Breast epithelium (tissue), 4 donors: ENCODE measurements around the gene AKAP8. TPM values are rescaled to one million over a fixed set of nuclear protein-coding genes. Genes with fewer than 3 reads are reported as not detected.

ENCODE experiments used
- DNase-seq, 2 donors: peaks; one replicate each; pipeline ENCODE4 v3.0.0-alpha.2; 2019; ENCODE audit warnings: low spot score in 2 of 2
- H3K27ac ChIP-seq, 2 donors: fragments of 200-600 bp; sonication (generic) in 1 of 2; one replicate each; pipeline ENCODE4 v1.5.1; 2016 to 2019; ENCODE audit warnings: mild to moderate bottlenecking in 1 of 2
- H3K27me3 ChIP-seq, 2 donors: fragments of 200-600 bp; sonication (generic) in 1 of 2; one replicate each; pipeline versions ENCODE4 v1.5.1 to v1.6.0; 2017 to 2019; ENCODE audit warnings: control low read depth in 1 of 2, mild to moderate bottlenecking in 1 of 2
- H3K36me3 ChIP-seq: fragments of 200-600 bp; one replicate; pipeline ENCODE4 v1.5.1; 2019
- H3K4me1 ChIP-seq, 2 donors: fragments of 200-600 bp; sonication (generic); one replicate each; pipeline ENCODE4 v1.5.1; 2016 to 2019; ENCODE audit warnings: control low read depth in 1 of 2
- H3K4me3 ChIP-seq, 3 donors: fragments of 200-600 bp; sonication (generic); 1 replicate in 2 of 3; 2 replicates in 1 of 3; pipeline ENCODE4 v1.5.1; 2016 to 2019; ENCODE audit warnings: mild to moderate bottlenecking in 3 of 3, moderate library complexity in 2 of 3
- H3K9me3 ChIP-seq, 2 donors: fragments of 200-600 bp; sonication (generic) in 1 of 2; one replicate each; pipeline ENCODE4 v1.5.1; 2016 to 2019; ENCODE audit warnings: control low read depth in 1 of 2
- CTCF ChIP-seq, 3 donors: fragments of 450-650 bp; IDR thresholded peaks; one replicate each; pipeline ENCODE4 v1.5.1; 2016 to 2017; ENCODE audit warnings: antibody characterized with exemption in 3 of 3, mild to moderate bottlenecking in 3 of 3, moderate library complexity in 3 of 3
- POLR2A ChIP-seq: fragments of 450-650 bp; IDR thresholded peaks from one replicate; pipeline ENCODE4 v1.6.1; 2016; ENCODE audit warnings: antibody characterized with exemption, mild to moderate bottlenecking, moderate library complexity
- POLR2AphosphoS5 ChIP-seq, 3 donors: sonication (generic); formaldehyde crosslinking; IDR thresholded peaks; one replicate each; pipeline ENCODE4 v1.6.1; 2017; ENCODE audit warnings: antibody characterized with exemption in 3 of 3
- intact Hi-C: fragments of 100-400 bp; cut with DNase I; formaldehyde crosslinking; loops from one replicate; pipeline ENCODE4 v1.15.1; 2023; ENCODE audit warnings: low total_unique reads
- total RNA-seq, 3 donors: library from RNA; depleted of rRNA; stranded (reverse); fragments of >200 nt; gene quantifications; one replicate each; pipeline ENCODE4 v1.1.0, GENCODE V29; 2016

Gene AKAP8
- total RNA-seq, 3 donors from 2014 or later, result 23.2 to 40.7 (median 33.4) TPM

GRCh38 chr19:15324791-15325519 lies 54.6 kb downstream of the AKAP8 start:
- H3K36me3 ChIP-seq, result no peaks in the 10 kb centered on the region
- H3K4me3 ChIP-seq, result peak overlapping the region in 1 of 3 donors; percentile 9
- peaks cover 20 to 47% of the 10 kb centered on the region in 2 donors for H3K4me1 ChIP-seq
- intact Hi-C loops, result loop anchor here (5.0 to 10.0 kb wide), 2 partner anchors 50 to 1148 kb away; partner anchors contain the start of gene AKAP8
- DNase-seq, result no peak
- H3K27ac ChIP-seq, result peak overlapping the region; percentile 85 to 88
- no peak for TF ChIP-seq POLR2A
- no peaks in the 10 kb centered on the region for H3K27me3 ChIP-seq
- no peaks in the 10 kb centered on the region for H3K9me3 ChIP-seq

- H3K4me1 ChIP-seq, result peaks cover 20 to 45% of the 10 kb centered on the region in 2 donors
- H3K27me3 ChIP-seq, result no peaks in the 10 kb centered on the region
- no peaks in the 10 kb centered on the region for H3K36me3 ChIP-seq
- intact Hi-C loops, result loop anchor here (10.0 kb wide), 1 partner anchor 51 kb away; the partner anchor contains the start of gene AKAP8
- H3K9me3 ChIP-seq, result no peaks in the 10 kb centered on the region
- peak in 1 of 2 donors; percentile 64 for DNase-seq
- H3K27ac ChIP-seq, result peak overlapping the region; percentile 85 to 88
- TF ChIP-seq POLR2A (no peak), POLR2AphosphoS5 (IDR thresholded peaks at IDR 0.05) (peak in 2 of 3 donors; percentile 23 to 27)
- H3K4me3 ChIP-seq, result peak overlapping the region in 1 of 3 donors; percentile 9
Observed at GRCh38 chr19:15323496-15324235, 55.9 kb downstream of the AKAP8 start.

- Histone ChIP-seq H3K36me3 (no peaks in the 10 kb centered on the region), H3K27me3 (no peaks in the 10 kb centered on the region), H3K4me3 (no peak overlapping the region), H3K9me3 (no peaks in the 10 kb centered on the region), H3K4me1 (peaks cover 19 to 59% of the 10 kb centered on the region in 2 donors), H3K27ac (peak overlapping the region; percentile 31 to 59)
- TF ChIP-seq CTCF (IDR thresholded peaks at IDR 0.05) (no peak), POLR2A (no peak), POLR2AphosphoS5 (IDR thresholded peaks at IDR 0.05) (no peak)
- intact Hi-C loops, result loop anchor here (10.0 kb wide), 1 partner anchor 53 kb away; the partner anchor contains the start of gene AKAP8
- no peak for DNase-seq
Observed at GRCh38 chr19:15321739-15322138, 57.8 kb downstream of the AKAP8 start.

- intact Hi-C loops, result loop anchor here (10.0 kb wide), 1 partner anchor 55 kb away; the partner anchor contains the start of gene AKAP8
- no peak for DNase-seq
- no peaks in the 10 kb centered on the region for H3K27me3 ChIP-seq
- TF ChIP-seq CTCF (IDR thresholded peaks at IDR 0.05) (no peak), POLR2AphosphoS5 (IDR thresholded peaks at IDR 0.05) (no peak), POLR2A (no peak)
- no peaks in the 10 kb centered on the region for H3K36me3 ChIP-seq
- peaks cover 18 to 57% of the 10 kb centered on the region in 2 donors for H3K4me1 ChIP-seq
- peak overlapping the region in 1 of 2 donors; percentile 41 for H3K27ac ChIP-seq
- no peaks in the 10 kb centered on the region for H3K9me3 ChIP-seq
- H3K4me3 ChIP-seq, result no peak overlapping the region
Observed at GRCh38 chr19:15320116-15320515, 59.5 kb downstream of the AKAP8 start.

- Histone ChIP-seq H3K4me3 (no peak overlapping the region), H3K27me3 (no peaks in the 10 kb centered on the region), H3K36me3 (no peaks in the 10 kb centered on the region), H3K27ac (peak overlapping the region in 1 of 2 donors; percentile 27), H3K4me1 (peaks cover 11 to 50% of the 10 kb centered on the region in 2 donors), H3K9me3 (no peaks in the 10 kb centered on the region)
- intact Hi-C loops, result no loop called here
- TF ChIP-seq POLR2AphosphoS5 (IDR thresholded peaks at IDR 0.05) (no peak), POLR2A (no peak)
- DNase-seq, result no peak
Observed at GRCh38 chr19:15318241-15318691, 61.3 kb downstream of the AKAP8 start.

GRCh38 chr19:15317392-15318071 lies 62.1 kb downstream of the AKAP8 start:
- no peaks in the 10 kb centered on the region for H3K27me3 ChIP-seq
- TF ChIP-seq POLR2AphosphoS5 (IDR thresholded peaks at IDR 0.05) (no peak), POLR2A (no peak), CTCF (IDR thresholded peaks at IDR 0.05) (no peak)
- no peaks in the 10 kb centered on the region for H3K36me3 ChIP-seq
- H3K4me3 ChIP-seq, result peak overlapping the region in 1 of 3 donors; percentile 17
- no peak overlapping the region for H3K27ac ChIP-seq
- peaks cover 11 to 50% of the 10 kb centered on the region in 2 donors for H3K4me1 ChIP-seq
- no peak for DNase-seq
- H3K9me3 ChIP-seq, result no peaks in the 10 kb centered on the region
- intact Hi-C loops, result no loop called here
